Stimulated activated CD4-positive, alpha-beta T cell treated with anti-CD3 and anti-CD28 coated beads, Interleukin-4, amount 100 ng/mL, for 48 hours (primary cell): ENCODE data around the gene RNF10.
"Not testable (repeated sequence)": the region's sequence is repeated elsewhere in the genome, so short reads cannot be mapped to it uniquely, and the experiment has no call there.

Experiments used
- DNase-seq, 2 donors: peaks; one replicate each; pipeline ENCODE4 v3.0.0-alpha.2; 2020; ENCODE audit warnings: low read depth in 2 of 2

The RNF10 gene

DNA sequence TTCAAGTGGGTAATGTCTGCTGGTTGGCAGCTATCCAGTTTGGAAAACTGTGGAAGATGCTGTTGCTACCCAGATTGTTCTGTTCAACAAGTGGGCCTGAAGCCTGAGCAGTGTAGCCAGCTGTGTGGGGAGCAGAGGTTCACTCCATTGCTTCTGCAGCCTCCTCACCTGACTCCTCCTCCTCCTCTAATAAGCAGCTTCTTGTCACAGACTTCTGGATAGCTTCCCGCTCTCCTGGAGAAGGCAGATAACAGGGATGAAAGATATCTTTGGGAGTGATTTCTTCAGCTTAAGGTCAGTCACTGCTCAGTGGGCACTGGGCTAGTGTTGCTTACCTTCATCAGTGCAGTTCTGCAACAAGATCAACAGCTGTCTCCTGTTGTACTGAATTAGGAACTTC is 45.0 kb downstream of the RNF10 start:
- DNase-seq, result no peak

DNA sequence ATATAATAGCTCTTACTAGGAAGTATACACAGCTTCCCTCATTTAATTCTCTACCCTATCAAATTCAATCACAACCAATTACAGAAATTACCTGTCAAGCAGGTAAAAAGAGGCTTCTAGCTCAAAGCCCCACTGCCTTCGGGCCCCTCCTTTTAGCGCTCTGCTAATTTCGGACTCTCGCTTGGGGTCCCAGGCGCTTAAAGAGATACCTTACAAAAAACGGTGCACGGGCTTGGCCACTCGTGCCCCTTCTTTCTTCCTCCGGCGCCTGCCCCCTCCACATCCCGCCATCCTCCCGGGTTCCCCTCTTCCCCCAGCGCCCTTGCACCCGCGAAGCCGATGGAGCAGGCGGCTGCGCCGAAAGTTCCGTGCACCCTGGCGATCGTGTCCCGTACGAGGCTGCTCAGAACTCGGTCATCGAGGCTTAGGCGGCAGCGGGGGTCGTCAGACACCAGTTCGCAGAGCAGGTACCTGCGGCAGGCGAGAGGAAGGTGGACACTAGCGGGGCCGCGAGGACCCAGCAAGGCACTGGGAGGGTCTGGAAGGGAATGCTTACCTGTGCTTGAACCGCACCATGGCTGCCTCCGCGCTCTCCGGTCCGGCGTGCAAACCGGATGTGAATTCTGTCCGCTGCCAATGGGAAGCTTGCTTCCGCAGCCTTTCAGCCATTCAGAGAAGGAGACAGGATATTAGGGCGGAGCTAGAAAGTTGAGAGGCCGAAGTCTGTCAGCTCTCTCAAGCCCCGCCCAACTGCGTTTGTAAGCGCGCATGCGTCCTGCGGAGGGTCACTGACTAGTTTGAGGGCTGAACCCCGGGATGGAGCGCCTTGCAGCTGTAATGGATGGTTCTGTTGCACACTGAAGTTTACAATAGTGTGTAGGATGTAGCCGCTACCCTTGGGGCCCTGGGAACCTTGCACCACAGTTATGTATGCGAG is 46.9 kb downstream of the RNF10 start, which contains the start of gene POP5:
Gene POP5 (minus strand): TSS at position 616 of the 937 bp plus-strand sequence. CDS start 40 bp downstream, at position 576.
- peak; percentile 89 to 92 for DNase-seq

DNA sequence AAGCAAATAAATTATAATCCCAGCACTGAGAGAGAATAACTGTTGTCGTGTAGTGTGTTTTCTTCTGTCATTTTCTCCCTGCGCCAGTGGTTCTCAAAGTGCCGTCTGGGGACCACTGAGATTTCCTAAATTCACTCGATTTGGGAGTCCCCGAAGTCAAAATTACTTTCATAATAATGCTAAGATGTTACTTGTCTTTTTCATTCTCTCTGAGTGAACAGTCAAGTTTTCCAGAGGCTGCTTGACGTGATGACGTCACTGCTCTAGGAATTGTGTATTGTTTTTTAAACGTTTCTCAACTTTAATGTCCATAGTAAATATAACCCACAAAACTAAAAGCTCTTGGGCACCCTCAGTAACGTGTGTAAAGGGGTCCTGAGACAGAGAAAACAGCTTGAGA is 47.8 kb downstream of the RNF10 start:
- no peak for DNase-seq

DNA sequence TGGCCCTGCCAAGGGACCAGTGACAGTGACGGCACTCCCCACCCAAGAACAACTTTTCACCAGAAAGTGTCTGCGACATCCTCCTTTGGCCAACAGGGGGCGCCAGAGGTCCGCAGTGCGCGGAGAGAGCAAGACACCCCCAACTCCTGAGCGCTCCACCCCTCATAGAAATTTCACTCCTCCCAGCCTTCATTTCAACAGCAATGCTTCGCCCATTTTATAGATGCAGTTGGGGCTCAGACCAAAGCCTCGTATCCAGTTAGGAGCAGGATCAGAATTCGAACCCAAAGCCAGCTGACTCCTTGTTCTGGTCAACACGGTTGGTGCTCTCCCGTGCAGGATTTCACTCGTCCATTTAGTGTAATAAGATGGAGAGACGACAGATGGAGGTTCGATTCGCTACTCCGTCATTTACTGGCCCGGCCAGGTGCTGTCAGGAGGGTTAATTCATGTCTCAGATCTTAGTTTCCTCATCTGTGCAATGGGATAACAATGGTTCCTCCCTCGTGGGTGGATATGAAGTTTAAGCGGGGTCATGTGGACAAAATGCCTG is 49.4 kb downstream of the RNF10 start:
- DNase-seq, result peak; percentile 80 to 89

DNA sequence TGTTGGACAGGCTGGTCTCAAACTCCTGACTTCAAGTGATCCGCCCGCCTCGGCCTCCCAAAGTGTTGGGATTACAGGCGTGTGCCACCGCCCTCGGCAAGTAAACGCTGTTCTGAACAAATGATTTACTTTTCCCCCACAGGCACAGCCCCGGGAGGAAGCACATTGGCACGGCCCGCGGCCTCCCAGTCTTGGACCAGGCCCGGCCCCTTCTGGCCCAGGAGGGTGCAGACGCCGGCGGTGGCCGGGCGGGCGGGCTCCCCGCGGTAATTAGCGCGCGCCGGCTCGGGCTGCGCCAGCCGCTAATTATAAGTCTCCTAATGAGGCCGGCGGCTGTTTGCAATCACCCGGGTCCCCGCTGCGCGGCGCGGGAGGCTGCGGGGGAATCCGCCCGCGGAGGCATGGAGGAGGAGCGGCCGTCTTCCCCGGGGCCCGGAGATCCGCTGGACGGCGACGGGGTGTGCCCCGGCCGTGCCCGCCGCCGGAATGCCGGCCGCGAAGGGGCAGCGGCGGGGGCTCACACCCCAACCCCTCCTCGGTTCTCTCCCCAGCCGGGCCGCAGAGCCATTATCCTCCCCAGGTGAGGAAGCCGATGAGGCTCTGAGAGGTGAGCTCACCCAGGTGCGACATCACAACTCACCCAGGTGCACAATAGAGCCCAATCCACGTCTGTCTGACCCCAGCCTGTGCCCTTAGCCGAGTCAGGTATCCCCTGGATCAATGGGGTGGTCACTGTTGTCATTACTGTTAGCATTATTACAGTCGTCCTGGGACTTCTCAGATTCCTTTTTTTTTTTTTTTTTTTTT is 50.4 kb downstream of the RNF10 start:
- DNase-seq, result peak; percentile 31 to 47

DNA sequence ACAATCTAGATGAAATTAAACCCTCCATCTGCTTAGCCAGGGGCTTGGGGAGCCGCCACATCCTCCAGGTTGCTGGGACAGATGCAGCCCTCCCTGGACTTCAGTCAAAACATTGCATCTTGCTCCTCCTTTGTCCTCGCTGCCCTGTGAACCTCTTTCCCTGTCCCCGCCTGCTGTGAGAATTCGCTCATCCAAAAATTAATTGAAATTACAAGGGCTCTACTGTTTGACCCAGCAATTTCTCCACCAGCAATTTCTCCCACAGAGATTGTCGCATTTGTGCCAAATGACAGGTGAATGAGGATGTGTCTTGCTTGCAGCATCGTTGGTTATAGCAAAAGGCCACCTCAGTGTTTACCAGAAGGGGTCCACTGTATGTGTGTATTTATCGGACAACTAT is 52.0 kb downstream of the RNF10 start:
- no peak for DNase-seq

DNA sequence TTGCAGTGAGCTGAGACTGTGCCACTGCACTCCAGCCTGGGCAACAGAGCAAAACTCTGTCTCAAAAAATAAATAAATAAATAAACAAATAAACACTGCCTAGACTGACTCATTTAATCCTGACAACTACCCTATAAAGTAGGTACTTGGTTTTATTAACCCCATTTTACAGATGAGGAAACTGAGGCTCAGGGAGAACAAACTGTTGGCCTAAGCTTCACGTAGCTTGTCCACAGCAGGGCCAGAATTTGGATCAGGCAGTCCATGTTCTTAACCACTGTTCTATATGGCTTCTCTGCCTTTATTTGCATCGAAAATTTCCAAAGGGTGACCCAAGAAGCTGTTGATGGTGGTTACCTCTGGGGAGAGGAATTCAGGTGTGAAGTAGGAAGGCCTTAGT is 52.7 kb downstream of the RNF10 start:
- no peak for DNase-seq

DNA sequence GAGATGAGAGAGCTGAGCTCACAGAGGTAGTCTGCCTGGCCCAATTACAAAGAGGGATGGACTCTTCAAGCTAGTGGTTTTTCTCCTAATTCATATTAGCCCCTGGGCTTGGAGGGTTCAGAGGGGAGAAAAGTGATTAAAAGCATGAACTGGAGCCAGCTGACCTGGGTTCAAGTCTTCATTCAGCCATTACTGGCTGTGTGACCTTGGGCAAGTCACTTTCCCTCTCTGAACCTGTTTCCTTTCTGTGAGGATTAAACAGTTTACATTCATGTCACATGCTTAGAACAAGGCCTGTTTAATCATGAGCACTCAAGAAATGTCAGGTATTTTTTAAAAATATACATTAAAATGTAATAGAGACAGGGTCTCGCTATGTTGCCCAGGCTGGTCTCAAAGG is 54.2 kb downstream of the RNF10 start:
- DNase-seq, result no peak

DNA sequence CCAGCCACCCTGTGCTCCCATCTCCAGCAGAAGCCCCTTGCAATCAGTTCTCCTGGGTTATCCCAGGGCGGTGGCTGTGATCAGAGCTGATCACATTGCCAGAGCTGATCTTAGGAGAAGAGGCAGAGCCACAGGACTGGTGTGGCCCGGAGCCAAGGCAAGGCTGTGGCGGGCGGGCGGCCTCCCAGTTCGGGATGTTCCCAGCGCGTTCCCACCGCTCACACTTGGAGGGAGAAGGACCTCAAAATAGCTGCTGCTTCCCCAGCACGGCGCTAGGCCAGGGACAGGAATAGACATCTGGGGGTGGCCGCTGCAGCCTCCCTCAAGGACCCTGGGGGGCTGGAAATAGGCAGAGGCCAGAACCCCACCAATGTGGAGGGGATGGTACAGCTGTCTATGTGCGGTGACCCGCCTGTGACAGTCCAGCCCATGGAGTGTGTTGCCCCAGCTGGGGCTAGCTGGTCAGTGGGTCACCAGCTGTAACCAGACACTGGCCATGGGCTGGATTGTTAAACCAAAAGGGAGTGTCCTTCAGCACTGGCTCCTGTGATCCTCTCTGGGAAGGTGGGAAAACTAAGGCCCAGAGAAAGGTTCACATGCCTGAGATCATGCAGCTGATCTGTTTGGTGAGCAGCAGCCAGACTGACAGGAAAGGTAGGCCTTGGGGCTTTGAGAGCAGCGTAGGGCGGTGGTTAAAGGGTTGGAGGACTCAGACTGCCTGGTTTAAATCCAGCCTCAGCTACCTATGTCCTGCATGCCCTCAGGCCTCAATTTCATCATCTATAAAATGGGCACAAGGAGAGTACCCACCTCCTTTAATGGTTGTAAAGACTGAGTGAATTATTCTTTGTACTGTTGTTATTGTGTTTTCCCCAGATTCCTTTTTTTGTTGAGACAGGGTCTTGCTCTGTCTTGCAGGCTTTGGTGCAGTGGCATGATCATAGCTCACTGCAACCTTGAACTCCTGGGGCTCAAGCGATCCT is 55.1 kb downstream of the RNF10 start:
- DNase-seq, result no peak

DNA sequence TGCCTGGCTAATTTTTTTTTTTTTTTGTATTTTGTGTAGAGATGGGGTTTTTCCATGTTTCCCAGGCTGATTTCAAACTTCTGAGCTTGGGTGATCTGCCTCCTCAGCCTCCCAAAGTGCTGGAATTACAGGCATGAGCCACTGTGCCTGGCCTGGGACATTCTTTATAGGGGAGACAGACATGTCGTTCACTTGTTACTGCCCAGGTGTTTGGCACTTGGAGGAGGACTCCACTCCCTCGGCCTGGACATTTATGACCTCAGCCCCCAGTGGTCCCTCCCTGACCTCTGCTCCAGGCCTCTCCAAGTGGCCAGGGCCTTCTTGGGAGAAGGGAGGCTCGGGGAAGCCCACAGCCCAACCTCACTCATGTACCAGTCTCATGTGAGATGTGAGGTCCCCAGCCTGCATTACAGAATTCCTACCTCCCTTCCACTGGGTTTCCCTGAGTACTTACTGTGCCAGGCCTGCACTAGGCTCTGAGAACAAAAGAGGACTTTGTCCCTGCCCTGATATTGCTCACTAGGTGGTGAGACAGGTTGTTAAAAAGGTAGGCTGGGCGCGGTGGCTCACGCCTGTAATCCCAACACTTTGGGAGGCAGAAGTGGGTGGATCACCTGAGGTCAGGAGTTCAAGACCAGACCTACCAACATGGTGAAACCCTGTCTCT is 56.7 kb downstream of the RNF10 start:
- DNase-seq, result no peak

DNA sequence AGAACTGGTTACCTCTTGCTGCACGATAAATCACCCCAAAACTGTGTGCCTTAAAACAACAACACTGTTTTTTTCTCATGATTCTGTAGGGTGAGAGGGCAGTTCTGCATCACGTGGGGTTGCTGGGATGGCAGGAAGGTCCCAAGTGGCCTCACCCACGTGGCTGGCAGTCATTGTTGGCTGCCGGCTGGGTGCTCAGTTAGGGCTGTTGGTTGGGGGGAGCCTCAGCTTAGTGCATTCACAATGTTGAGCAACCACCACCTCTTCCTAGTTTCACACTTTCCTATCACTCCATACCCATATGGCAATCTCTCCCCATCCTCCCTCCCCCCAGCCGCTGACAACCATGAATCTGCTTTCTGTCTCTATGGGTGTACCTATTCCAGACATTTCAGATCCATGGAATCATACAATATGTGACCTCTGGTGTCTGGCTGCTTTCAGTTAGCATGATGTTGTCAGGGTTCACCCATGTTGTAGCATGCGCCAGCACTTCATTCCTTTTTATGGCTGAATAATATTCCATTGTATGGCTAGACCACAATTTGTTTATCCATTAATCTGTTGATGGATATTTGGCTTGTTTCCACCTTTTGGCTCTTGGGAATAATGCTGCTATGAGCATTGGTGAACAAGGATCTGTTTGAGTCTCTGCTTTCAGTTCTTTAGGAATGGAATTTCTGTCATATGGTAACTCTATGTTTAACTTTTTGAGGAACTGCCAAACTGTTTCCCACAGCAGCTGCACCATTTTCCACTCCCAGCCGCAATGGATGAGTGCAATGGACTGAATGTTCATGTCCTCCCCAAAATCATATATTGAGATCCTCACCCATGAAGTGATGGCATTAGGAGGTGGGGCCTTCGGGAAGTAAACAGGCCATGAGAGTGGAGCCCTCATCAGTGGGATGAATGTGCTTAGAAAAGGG is 58.2 kb downstream of the RNF10 start:
- no peak for DNase-seq

DNA sequence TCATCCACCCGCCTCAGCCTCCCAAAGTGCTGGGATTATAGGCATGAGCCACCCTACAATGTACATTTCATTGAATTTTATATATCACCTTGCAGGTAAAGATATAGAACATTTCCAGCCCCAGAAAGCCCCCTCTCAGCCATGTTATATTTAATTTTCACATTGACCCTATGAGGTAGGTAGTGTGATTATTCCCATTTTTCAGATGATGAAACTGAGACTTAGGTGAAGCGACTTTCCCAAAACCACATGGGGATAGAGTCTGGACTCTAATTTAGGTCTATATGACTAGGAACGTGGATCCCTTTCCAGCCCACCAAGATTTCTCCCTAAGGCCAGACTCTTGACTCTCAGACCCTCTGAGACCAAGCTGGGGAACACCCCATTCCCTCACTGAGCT is 62.7 kb downstream of the RNF10 start:
- DNase-seq, result no peak

DNA sequence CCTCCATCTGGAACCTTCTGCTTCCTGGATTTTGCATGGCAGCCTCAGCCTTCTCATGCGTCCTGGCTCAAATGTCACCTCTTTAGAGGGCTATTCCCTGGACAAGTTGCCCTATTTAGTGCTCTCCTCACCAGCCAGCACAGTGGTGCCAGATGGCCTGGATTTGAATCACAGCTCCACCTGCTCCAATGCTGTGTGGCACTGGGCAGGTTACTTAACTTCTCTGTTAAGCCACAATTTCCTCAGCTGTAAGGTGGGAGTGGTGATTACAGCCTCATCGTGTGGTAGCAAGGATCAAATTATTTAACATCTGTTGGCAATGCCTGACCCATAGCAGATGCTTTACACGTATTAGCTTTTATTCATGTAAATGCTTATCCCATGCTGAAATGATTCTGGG is 63.7 kb downstream of the RNF10 start:
- DNase-seq, result no peak

DNA sequence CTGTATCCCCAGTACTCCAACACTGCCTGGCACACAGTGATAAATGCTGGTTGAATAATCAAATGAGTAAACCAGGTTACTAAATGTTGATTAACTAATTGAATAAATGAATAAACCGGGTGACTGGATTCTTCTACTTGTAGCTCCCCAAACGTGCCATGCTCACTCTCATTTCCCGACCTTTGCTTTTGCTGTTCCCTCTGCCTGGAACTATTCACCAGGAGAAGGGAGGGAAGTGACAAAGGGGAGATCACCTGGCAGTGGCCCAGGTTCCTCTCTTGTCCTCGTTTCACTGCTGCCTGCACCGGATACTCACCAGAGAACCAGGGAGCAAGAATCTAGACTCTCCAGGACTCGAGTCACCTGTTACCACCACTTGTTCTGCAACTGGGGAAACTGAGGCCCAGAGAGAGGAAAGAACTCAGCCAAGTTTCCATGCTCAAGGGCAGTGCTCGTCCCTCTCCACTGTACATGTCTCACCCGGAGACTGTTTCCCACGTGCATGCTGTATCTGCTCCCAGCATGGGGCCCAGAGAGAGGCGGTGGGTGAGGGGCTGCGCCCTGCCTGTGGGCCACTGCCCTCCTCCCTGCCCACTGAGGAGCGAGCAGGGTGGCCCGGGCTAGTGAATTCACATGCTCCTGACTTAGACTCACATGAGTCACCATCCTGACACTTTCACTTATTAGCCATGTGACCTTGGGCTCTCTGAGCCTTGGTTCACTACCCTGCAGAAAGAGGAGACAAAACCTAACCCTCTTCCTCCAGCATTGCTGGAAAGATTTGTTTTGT is 64.7 kb downstream of the RNF10 start:
- DNase-seq, result no peak

DNA sequence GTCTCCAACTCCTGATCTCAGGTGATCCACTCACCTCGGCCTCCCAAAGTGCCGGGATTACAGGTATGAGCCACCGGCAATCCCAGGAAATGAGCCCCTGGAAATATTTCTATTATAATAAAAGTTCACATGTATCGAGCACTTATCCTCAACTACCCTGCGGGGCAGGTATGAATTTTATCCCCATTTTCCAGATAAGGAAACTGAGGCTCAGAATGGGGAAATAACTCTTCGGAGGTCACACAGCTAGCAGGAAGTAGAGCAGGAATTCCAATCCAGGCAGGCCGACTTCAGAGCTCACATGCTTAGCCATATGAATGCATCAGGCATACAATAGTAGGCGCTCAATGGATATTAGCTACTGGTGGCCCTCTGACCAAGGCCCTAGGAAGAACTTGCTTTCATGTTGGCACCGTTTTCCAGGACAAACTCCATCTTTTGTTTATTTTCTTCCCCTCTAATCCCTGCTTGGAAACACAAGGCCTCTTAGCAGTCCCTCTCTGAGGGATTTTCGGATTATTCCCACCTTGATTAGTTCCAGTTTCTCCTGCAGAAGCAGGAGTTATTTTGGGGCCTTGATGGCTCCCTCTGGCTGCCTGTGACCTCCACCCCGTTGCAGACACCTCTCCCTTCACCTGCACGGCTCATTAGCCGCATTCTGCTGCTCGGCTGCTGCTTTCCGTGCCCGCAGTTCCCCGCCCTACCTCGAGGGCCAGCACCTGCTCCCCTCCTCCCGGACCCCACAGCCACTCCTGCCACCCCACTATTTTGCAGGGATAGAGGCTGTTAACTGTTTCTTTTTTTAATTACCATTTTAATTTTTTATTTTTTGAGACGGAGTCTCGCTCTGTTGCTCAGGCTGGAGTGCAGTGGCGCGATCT is 65.8 kb downstream of the RNF10 start:
- no peak for DNase-seq

DNA sequence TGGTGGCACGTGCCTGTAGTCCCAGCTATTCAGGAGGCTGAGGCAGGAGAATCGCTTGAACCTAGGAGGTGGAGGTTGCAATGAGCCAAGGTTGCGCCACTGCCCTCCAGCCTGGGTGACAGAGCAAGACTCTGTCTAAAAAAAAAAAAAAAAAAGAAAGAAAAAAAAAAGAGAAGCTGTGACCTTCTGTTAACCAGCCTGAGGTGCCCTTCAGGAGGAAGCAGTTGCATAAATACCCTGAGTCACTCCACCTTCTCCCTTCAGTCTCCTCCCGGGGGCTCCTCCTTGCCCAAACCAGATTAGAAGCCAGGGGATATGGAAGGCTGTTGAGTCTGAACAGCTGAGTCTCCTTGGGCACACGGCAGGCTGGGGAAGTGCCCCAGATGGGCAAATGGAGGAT is 68.3 kb downstream of the RNF10 start:
- DNase-seq, result not testable (repeated sequence)

DNA sequence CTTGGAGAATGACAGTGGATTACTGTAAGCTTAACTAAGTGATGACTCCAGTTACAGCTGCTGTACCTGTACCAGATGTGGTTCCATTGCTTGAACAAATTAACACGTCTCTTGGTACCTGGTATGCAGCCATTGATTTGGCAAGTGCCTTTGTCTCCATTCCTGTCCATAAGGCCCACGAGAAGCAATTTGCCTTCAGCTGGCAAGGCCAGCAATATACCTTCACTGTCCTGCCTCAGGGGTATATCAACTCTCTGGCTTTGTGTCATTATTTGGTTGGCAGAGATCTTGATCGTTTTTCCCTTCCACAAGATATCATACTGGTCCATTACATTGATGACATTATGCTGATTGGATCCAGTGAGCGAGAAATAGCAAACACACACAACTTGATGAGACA is 76.4 kb downstream of the RNF10 start:
- no peak for DNase-seq

DNA sequence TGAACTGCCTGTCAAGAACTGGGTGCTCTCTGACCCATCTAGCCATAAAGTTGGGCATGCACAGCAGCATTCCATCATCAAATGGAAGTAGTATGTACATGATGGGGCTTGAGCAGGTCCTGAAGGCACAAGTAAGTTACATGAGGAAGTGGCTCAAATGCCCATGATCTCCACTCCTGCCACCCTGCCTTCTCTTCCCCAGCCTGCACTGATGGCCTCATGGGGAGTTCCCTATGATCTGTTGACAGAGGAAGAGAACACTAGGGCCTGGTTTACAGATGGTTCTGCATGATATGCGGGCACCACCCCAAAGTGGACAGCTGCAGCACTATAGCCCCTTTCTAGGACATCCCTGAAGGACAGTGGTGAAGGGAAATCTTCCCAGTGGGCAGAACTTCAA is 77.4 kb downstream of the RNF10 start:
- not testable (repeated sequence) for DNase-seq
